ENCODE data around the gene SLC1A1.

The SLC1A1 gene

GRCh38 chr9:4618700-4619099 lies 128.4 kb downstream of the SLC1A1 start:
- DNase-seq (ENCODE audit: low read depth in 2 of 2) = no peak

GRCh38 chr9:4620057-4620765 lies 129.9 kb downstream of the SLC1A1 start:
- no peak for DNase-seq (ENCODE audit: low read depth in 2 of 2)

GRCh38 chr9:4620881-4621555 lies 130.8 kb downstream of the SLC1A1 start:
- no peak for DNase-seq (ENCODE audit: low read depth in 2 of 2)

GRCh38 chr9:4622016-4622415 lies 131.7 kb downstream of the SLC1A1 start:
- DNase-seq (ENCODE audit: low read depth in 2 of 2) = no peak

- no peak for DNase-seq (ENCODE audit: low read depth in 2 of 2)
These were observed 140.6 kb downstream of the SLC1A1 start for GRCh38 chr9:4630836-4631235.
